ENCODE results near the gene EDN2. TPM values are rescaled to one million over a fixed set of nuclear protein-coding genes. Genes with fewer than 3 reads are reported as not detected.

EDN2 gene
- total and polyA plus RNA-seq, 2 of the 8 experiments (the other 6 are each of a cell fraction or from before 2014, with no cell fraction given) = 0.32 to 0.39 TPM

GRCh38 chr1:41485605-41486004, 1.1 kb upstream of the EDN2 start (continued):
- TF ChIP-seq, protein P1, sequence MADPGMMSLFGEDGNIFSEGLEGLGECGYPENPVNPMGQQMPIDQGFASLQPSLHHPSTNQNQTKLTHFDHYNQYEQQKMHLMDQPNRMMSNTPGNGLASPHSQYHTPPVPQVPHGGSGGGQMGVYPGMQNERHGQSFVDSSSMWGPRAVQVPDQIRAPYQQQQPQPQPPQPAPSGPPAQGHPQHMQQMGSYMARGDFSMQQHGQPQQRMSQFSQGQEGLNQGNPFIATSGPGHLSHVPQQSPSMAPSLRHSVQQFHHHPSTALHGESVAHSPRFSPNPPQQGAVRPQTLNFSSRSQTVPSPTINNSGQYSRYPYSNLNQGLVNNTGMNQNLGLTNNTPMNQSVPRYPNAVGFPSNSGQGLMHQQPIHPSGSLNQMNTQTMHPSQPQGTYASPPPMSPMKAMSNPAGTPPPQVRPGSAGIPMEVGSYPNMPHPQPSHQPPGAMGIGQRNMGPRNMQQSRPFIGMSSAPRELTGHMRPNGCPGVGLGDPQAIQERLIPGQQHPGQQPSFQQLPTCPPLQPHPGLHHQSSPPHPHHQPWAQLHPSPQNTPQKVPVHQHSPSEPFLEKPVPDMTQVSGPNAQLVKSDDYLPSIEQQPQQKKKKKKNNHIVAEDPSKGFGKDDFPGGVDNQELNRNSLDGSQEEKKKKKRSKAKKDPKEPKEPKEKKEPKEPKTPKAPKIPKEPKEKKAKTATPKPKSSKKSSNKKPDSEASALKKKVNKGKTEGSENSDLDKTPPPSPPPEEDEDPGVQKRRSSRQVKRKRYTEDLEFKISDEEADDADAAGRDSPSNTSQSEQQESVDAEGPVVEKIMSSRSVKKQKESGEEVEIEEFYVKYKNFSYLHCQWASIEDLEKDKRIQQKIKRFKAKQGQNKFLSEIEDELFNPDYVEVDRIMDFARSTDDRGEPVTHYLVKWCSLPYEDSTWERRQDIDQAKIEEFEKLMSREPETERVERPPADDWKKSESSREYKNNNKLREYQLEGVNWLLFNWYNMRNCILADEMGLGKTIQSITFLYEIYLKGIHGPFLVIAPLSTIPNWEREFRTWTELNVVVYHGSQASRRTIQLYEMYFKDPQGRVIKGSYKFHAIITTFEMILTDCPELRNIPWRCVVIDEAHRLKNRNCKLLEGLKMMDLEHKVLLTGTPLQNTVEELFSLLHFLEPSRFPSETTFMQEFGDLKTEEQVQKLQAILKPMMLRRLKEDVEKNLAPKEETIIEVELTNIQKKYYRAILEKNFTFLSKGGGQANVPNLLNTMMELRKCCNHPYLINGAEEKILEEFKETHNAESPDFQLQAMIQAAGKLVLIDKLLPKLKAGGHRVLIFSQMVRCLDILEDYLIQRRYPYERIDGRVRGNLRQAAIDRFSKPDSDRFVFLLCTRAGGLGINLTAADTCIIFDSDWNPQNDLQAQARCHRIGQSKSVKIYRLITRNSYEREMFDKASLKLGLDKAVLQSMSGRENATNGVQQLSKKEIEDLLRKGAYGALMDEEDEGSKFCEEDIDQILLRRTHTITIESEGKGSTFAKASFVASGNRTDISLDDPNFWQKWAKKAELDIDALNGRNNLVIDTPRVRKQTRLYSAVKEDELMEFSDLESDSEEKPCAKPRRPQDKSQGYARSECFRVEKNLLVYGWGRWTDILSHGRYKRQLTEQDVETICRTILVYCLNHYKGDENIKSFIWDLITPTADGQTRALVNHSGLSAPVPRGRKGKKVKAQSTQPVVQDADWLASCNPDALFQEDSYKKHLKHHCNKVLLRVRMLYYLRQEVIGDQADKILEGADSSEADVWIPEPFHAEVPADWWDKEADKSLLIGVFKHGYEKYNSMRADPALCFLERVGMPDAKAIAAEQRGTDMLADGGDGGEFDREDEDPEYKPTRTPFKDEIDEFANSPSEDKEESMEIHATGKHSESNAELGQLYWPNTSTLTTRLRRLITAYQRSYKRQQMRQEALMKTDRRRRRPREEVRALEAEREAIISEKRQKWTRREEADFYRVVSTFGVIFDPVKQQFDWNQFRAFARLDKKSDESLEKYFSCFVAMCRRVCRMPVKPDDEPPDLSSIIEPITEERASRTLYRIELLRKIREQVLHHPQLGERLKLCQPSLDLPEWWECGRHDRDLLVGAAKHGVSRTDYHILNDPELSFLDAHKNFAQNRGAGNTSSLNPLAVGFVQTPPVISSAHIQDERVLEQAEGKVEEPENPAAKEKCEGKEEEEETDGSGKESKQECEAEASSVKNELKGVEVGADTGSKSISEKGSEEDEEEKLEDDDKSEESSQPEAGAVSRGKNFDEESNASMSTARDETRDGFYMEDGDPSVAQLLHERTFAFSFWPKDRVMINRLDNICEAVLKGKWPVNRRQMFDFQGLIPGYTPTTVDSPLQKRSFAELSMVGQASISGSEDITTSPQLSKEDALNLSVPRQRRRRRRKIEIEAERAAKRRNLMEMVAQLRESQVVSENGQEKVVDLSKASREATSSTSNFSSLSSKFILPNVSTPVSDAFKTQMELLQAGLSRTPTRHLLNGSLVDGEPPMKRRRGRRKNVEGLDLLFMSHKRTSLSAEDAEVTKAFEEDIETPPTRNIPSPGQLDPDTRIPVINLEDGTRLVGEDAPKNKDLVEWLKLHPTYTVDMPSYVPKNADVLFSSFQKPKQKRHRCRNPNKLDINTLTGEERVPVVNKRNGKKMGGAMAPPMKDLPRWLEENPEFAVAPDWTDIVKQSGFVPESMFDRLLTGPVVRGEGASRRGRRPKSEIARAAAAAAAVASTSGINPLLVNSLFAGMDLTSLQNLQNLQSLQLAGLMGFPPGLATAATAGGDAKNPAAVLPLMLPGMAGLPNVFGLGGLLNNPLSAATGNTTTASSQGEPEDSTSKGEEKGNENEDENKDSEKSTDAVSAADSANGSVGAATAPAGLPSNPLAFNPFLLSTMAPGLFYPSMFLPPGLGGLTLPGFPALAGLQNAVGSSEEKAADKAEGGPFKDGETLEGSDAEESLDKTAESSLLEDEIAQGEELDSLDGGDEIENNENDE (IDR thresholded peaks at IDR 0.05; ENCODE audit: insufficient replicate concordance, low read length) = no peak
- TF ChIP-seq HDAC6 (IDR thresholded peaks at IDR 0.05; ENCODE audit: low read depth, low read length) (no peak), ZNF274 (IDR thresholded peaks at IDR 0.05; ENCODE audit: borderline replicate concordance, extremely low read depth, low read length) (no peak), RXRA (IDR thresholded peaks at IDR 0.05; ENCODE audit: insufficient read depth, low read depth, low read length) (no peak), EZH2 (IDR thresholded peaks at IDR 0.05; ENCODE audit: low read depth, low read length, severe bottlenecking) (no peak), CTBP2 (IDR thresholded peaks at IDR 0.05; ENCODE audit: borderline replicate concordance, insufficient read depth, insufficient read length, low read length) (no peak)
- TF ChIP-seq, protein P2, sequence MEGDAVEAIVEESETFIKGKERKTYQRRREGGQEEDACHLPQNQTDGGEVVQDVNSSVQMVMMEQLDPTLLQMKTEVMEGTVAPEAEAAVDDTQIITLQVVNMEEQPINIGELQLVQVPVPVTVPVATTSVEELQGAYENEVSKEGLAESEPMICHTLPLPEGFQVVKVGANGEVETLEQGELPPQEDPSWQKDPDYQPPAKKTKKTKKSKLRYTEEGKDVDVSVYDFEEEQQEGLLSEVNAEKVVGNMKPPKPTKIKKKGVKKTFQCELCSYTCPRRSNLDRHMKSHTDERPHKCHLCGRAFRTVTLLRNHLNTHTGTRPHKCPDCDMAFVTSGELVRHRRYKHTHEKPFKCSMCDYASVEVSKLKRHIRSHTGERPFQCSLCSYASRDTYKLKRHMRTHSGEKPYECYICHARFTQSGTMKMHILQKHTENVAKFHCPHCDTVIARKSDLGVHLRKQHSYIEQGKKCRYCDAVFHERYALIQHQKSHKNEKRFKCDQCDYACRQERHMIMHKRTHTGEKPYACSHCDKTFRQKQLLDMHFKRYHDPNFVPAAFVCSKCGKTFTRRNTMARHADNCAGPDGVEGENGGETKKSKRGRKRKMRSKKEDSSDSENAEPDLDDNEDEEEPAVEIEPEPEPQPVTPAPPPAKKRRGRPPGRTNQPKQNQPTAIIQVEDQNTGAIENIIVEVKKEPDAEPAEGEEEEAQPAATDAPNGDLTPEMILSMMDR (IDR thresholded peaks at IDR 0.05; ENCODE audit: control extremely low read depth in 1 of 3, insufficient read depth in 1 of 3, low read depth in 1 of 3, low read length in 3 of 3) = no peak
